ENCODE measurements around the gene PYGM.

The PYGM gene

DNA sequence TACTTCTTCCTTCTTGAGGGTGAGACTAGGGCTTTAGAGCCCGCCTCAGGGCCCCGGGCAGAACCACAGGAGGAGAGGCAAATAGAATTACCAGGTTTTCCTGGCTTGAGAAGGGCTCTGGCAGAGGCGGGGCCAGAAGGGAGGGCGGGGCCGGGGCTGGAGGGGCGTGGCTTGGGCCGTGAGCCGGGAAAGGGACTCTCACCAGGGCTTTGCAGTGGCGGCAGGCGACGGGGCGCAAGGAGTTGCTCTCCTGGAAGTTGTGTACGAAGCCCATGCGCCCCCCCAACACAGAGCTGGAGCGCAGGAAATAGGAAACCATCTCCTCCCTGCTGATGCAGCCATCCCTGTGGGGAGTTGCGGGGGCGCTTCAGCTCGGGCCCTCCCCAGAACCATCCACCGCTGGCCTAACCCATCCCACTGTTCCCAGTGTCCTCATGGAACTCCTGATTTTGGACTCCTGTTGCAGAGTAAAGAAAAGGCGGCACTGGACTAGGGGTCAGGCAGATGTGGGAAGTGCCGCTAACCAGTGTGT lies 29.9 kb downstream of the PYGM start:
- DNase-seq, result no peak

GRCh38 chr11:64728757-64729365 lies 30.9 kb downstream of the PYGM start:
- DNase-seq, result no peak

- no peak for DNase-seq
Observed at GRCh38 chr11:64726867-64727530, 32.8 kb downstream of the PYGM start.

DNA sequence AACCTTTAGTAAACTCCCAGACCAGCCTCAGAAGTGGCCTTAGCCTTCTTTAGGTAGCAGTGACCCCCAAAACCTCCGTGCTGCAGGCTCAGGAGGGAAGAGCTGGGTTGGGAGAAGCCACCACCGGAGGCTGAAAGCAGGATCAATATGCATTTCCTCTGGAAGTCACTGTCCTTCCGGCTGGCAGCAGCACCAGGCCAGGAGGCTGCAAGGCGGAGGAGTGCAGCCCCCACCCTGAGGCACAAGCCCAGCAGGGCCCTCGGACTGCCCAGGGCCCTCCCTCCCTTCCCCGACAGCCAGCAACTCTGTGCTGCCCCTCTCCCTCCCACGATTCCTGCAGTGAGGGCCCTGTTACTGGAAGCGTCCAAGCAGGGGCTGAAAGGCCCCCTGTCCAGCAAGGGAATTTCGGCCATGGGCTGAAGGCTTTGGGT lies 33.5 kb downstream of the PYGM start:
- no peak for DNase-seq

DNA sequence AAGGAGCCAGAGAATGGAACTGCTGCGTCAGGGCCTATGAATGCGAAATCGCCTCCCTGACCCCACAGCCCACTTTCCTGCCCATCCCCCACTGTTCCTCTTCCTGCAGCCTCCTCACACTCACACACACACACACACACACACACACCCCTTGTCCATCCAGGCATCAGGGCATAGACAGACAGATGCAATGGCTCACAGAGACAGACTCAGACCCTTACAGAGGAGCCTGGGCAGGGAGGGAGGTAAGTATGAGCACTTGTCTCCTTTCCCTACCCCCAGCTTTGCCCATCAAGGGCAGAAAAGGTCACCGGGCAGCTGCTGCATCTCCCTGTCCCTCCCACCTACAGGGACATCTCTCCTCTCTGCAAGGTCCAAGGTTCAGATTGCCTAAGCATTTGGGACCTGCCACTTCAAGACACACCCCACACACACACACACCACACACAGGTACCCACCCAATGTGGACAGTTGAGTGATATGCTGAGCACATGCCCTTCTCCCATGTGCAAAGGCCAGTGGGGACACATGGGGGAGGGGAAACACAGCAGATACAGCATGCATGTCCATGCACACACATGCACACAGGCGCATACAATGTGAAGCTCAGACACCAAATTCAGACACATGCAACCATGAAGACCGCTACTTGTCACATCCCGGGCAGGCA lies 34.8 kb downstream of the PYGM start:
- DNase-seq, result no peak

GRCh38 chr11:64723907-64724862 lies 35.6 kb downstream of the PYGM start:
- no peak for DNase-seq

GRCh38 chr11:64723117-64723906 lies 36.5 kb downstream of the PYGM start, which contains the start of gene NRXN2:
NRXN2 (minus strand) TSS chr11:64723197; CDS start chr11:64713699, 9,498 bp downstream.
- peak; percentile 89 for DNase-seq

GRCh38 chr11:64722141-64723065 lies 37.4 kb downstream of the PYGM start:
- no peak for DNase-seq

DNA sequence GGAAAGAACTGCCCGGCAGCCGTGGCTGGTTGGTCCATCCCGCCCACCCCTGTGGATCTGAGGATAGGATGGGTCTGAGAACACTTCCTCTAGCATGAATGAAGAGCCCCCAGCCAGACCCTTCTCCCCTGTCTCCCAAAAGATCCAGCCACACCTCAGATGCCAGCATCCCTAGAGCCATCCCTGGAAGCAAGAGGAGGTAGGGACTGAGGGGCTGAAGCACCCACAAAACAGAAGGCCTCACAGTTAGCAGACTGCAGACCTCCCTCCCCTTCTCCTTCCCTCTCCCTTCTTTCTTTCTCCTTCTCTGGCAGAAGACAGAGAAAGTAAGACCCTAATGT lies 38.4 kb downstream of the PYGM start:
- DNase-seq, result no peak

DNA sequence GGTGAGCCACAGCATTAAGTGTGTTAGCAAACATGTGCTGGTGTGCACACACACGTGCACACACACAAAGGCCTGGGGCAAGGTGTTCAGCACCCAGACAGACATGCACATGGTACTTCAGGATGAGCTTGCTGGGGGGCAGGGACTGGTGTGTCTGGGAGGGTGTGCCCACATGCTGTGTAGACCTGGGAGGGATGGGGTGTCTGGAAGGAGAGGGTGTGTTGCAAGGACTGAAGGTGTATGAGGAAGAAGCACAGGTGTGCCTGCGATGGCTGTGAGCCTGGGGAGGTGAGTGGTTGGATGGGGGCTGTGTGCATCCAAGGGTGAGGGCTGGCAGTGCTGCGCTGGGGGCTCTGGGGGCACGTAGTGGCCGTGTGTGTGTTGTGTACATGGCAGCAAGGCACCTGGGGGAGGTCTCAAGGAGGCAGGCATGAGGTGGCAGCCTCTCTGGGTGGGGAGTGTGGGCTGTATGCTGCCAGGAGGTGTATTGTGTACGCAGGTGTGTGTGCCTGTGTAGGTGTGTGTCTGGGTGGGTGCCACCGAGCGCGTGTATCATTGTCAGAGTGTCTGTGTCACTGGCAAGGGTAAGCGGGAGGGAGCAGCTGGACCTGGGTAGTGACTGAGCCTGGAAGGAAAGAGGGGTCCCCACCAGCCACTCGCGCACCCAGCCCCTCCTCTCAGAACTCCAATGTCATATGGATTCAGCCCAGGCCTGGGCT lies 39.0 kb downstream of the PYGM start:
- no peak for DNase-seq

DNA sequence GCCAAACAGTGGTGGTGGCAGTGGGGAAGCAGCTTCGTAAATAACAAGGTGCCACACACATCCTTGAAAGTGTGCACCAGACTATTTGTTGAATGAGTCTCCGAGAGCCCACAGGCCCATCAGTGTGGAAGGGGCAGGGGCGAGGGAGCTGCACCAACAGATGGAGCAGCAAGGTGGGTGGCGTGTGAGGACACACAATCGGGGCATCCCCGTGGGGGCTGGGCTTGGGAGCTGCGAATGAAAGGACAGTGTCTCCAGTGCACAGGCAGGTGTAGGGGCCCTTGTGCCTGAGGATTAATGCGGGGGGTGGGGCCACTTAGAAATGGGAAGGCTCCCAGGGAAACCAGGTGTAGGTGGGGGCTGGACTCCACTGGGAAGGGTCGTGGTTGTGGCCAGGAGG lies 39.6 kb downstream of the PYGM start:
- no peak for DNase-seq

DNA sequence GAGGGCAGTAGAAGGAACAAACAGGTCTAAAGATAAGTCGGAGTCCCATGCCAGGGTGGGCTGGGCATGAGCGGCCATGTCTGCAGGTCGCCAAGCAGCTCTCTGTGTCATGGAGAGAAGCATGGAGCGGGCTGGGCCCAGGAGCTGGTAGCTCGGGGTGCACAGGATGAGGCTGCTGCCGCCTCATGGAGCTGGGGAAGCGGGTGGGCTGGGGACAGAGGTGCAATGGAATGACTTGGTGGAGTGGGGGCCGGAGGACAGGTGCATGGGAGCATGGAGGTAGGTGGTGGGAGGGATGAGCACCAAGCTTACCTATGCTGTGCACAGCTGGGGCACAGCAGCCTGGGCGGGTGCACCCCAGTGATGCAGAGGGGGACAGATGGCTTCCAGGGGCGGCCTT lies 40.4 kb downstream of the PYGM start:
- DNase-seq, result no peak

- no peak for DNase-seq
Observed at GRCh38 chr11:64718780-64719124, 41.0 kb downstream of the PYGM start.

DNA sequence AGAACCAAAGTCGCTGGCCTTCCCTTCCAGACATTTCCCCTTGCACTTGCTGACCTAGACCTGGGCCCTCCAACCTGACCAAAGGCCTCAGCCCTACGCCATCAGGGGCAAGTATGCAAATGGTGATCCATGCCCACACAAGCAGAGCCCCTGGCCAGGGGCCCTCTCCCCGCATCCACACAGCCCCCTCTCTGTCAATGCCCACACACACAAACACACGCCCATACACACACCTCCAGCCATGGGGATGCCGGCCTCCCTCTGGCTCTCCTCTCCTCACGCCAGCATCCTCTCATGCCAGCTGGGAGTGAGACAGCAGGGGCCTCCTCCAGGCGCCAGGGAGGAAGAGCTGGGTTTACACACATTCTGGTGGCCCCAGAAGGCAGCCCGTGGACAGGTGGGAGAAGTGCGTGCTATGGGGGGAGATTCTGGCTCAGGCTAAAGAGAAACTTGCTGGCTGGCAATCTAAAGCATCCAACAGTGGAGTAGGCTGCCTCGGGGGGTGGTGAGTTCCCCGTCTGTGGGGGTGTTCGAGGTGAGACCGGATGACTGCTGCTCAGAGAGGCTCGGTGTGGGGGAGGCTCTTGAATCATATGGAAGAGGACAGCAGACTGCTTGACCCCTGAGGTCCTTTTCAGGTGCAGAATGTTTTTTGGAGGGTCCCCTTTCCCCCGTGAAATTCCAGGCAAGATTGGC lies 41.5 kb downstream of the PYGM start:
- no peak for DNase-seq

DNA sequence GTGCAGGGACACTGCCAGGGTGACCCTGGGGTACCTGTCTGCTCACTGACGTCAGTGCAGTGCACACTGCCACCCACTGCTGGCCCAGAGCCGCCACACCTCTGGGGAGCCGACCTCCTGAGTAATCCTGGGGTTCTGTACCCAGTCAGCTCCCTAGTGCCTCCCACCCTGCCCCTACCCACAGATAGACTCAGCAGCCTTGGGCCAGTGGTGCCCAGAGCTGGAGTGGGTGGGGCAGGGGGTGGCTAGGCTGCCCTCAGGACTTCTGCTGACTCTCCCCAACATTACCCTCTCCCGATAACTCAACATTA lies 42.6 kb downstream of the PYGM start:
- DNase-seq, result no peak

DNA sequence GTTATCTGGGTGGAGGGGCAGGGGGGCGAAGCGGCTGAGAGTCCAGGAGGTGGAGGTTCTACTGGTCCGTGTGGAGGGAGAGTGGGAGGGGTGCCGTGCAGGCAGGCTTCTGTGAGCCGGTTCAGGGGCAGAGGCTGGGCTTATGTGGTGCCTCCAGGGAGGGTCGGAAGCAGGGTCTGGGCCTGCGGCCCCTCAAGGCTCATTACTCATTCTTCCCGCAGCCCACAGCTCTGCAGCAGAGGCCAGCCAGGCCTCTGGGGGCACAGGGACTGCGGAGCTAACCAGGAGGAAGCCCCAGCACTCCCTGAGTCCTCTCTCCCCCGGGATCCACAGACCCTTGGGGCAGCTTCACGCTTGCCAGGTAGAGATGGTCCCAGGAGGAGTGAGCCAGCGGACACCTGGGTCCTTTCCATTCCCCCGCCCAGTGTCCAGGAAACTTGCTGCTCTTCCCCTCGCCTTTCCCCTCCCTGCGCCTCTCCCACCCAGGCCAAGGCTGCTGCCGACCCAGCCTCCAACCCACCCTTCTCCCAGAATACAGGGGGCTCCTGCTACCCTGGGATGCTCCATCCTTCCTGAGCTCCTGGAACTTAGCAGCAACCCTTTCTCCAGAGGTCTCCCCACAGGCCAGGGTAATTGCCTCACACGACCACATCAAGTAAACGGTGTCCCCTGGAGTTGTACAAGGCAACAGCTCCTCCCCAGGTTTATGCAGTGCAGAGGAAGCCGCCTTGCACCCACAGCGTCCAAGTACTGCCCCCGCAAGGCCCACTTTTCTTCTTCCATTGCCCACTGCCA lies 43.1 kb downstream of the PYGM start:
- no peak for DNase-seq

DNA sequence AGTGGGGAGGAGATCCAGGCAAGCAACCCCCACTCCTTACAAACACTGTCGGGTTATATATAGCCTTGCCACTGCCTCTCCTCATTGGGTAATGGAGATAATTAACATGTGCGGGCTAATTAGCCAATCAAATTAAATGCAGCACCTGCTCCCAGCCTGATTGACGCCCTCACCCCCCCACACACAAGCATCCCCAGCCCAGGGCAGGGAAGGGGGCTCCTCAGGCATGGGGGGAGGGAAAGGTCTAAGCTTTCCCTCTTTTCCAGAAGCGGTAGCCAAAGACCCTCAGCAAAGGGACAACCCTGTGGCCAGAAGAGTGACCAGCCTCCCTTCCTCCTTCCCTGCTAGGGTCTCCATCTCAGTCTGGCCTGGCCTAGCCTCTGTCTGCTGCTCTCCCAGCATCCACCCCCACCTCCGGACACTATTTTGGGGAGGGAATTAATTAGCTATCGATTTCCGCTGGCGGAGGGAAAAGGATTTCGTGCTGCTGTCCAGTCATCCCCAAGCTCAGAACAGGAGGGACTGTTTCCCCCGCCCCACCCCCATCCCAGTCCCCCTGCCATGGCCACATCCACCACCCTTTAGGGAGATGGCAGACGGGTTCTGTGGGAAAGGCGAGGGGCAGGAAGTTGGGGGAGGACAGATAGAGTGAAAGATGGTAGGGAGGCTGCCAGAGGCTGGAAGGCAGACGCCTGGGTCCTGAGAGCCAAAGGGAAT lies 43.9 kb downstream of the PYGM start:
- no peak for DNase-seq

GRCh38 chr11:64715110-64715509 lies 44.7 kb downstream of the PYGM start:
- DNase-seq, result no peak

Measured in CD4-positive, alpha-beta T cell treated with Interleukin-17A for 1 hour (primary cell).